ENCODE results near the gene SFMBT2. TPM values are rescaled to one million over a fixed set of nuclear protein-coding genes. Genes with fewer than 3 reads are reported as not detected.

The SFMBT2 gene
- total RNA-seq, 1 donor from 2014 or later: 7.0 TPM

- Mint-ChIP-seq H3K36me3 (ENCODE audit: low read depth) (peaks cover 2% of the 10 kb centered on the region), H3K27me3 (ENCODE audit: low read depth) (peaks cover 2% of the 10 kb centered on the region), H3K27ac (ENCODE audit: unreplicated experiment) (no peak overlapping the region), H3K9me3 (peaks cover 2% of the 10 kb centered on the region), H3K4me3 (no peak overlapping the region), H3K4me1 (no peaks in the 10 kb centered on the region)
- DNase-seq (ENCODE audit: low read depth, low spot score): no peak
- TF ChIP-seq CTCF (conservative IDR thresholded peaks at IDR 0.05): no peak
Observed at GRCh38 chr10:7146189-7146588, 264.6 kb downstream of the SFMBT2 start.

- TF ChIP-seq CTCF (conservative IDR thresholded peaks at IDR 0.05): no peak
- H3K9me3 Mint-ChIP-seq: peaks cover 7% of the 10 kb centered on the region
- H3K27me3 Mint-ChIP-seq (ENCODE audit: low read depth): no peaks in the 10 kb centered on the region
- no peak for DNase-seq (ENCODE audit: low read depth, low spot score)
- peaks cover 4% of the 10 kb centered on the region for H3K36me3 Mint-ChIP-seq (ENCODE audit: low read depth)
- H3K4me1 Mint-ChIP-seq: peaks cover 25% of the 10 kb centered on the region
- H3K4me3 Mint-ChIP-seq: no peak overlapping the region
- H3K27ac Mint-ChIP-seq (ENCODE audit: unreplicated experiment): no peak overlapping the region
Observed at GRCh38 chr10:7136016-7136415, 274.8 kb downstream of the SFMBT2 start.

- Mint-ChIP-seq H3K27ac (ENCODE audit: unreplicated experiment) (no peak overlapping the region), H3K27me3 (ENCODE audit: low read depth) (no peaks in the 10 kb centered on the region), H3K36me3 (ENCODE audit: low read depth) (peaks cover 6% of the 10 kb centered on the region), H3K9me3 (peaks cover 10% of the 10 kb centered on the region), H3K4me3 (no peak overlapping the region), H3K4me1 (peaks cover 25% of the 10 kb centered on the region)
- no peak for TF ChIP-seq CTCF (conservative IDR thresholded peaks at IDR 0.05)
- DNase-seq (ENCODE audit: low read depth, low spot score): no peak
Observed at GRCh38 chr10:7135188-7135587, 275.6 kb downstream of the SFMBT2 start.

GRCh38 chr10:7134448-7134847 lies 276.4 kb downstream of the SFMBT2 start:
- H3K27me3 Mint-ChIP-seq (ENCODE audit: low read depth): no peaks in the 10 kb centered on the region
- H3K27ac Mint-ChIP-seq (ENCODE audit: unreplicated experiment): no peak overlapping the region
- H3K36me3 Mint-ChIP-seq (ENCODE audit: low read depth): peaks cover 6% of the 10 kb centered on the region
- H3K4me3 Mint-ChIP-seq: no peak overlapping the region
- peaks cover 10% of the 10 kb centered on the region for H3K9me3 Mint-ChIP-seq
- peaks cover 25% of the 10 kb centered on the region for H3K4me1 Mint-ChIP-seq
- TF ChIP-seq CTCF (conservative IDR thresholded peaks at IDR 0.05): no peak
- DNase-seq (ENCODE audit: low read depth, low spot score): no peak

GRCh38 chr10:7133958-7134357 lies 276.9 kb downstream of the SFMBT2 start:
- Mint-ChIP-seq H3K4me3 (no peak overlapping the region), H3K27ac (ENCODE audit: unreplicated experiment) (no peak overlapping the region), H3K27me3 (ENCODE audit: low read depth) (no peaks in the 10 kb centered on the region), H3K4me1 (peaks cover 25% of the 10 kb centered on the region), H3K36me3 (ENCODE audit: low read depth) (peaks cover 6% of the 10 kb centered on the region), H3K9me3 (peaks cover 10% of the 10 kb centered on the region)
- no peak for DNase-seq (ENCODE audit: low read depth, low spot score)
- TF ChIP-seq CTCF (conservative IDR thresholded peaks at IDR 0.05): no peak

- Mint-ChIP-seq H3K27ac (ENCODE audit: unreplicated experiment) (peak overlapping the region; percentile 3), H3K9me3 (peaks cover 13% of the 10 kb centered on the region), H3K36me3 (ENCODE audit: low read depth) (peaks cover 6% of the 10 kb centered on the region), H3K4me1 (peaks cover 25% of the 10 kb centered on the region), H3K4me3 (no peak overlapping the region), H3K27me3 (ENCODE audit: low read depth) (no peaks in the 10 kb centered on the region)
- TF ChIP-seq CTCF (conservative IDR thresholded peaks at IDR 0.05): no peak
- no peak for DNase-seq (ENCODE audit: low read depth, low spot score)
Observed at GRCh38 chr10:7133278-7133677, 277.6 kb downstream of the SFMBT2 start.
